ENCODE data around the gene HOXC13. TPM values are rescaled to one million over a fixed set of nuclear protein-coding genes. Genes with fewer than 3 reads are reported as not detected.

The HOXC13 gene
- total and polyA plus RNA-seq, 2 of the 13 experiments (the other 11 are each of a cell fraction or from before 2014, with no cell fraction given) = 0.07 TPM; not detected in 1

DNA sequence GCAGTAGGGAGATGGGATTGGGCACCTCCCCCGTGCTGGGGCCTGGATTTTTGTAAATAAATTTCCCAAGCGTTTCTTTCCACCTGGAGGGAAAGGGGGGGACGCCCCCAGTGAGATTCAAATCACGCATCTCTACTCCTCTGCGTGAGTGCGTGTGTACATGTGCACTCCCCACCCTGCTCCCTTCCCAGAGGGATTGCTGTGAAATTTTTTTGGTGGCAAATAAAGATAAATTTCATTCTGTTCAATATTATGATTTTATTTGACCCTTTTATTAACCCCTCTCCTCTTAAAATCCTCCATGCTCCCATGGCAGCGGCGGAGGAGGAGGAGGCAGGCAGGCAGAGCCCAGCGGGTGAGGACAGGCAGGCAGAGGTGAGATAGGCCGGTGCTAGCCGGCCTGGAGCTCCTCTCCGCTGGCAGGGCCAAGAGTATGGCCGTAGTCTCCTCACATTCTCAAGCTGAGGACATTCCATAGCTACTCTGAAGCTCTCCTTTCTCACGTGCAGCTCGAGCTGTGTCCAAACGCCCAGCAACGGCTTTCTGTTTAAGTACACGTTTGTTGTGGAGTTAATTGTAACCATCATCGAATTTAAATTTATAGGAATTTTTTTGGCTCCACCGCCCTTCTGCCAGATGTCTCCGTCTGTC lies 37.7 kb downstream of the HOXC13 start:
- no peak for ATAC-seq
- FAIRE-seq = no peak
- H3K4me1 ChIP-seq (ENCODE audit: insufficient read depth, low read length) = peaks cover 44% of the 10 kb centered on the region
- no peaks in the 10 kb centered on the region for H3K79me2 ChIP-seq (ENCODE audit: insufficient read depth, low read length)
- in situ Hi-C loops (cut with HindIII; ENCODE audit: extremely low pct_ligation_motif_present, low pct_unique_long_range_greater_than_20kb) (no loop called here), intact Hi-C loops (cut with micrococcal nuclease; ENCODE audit: unreplicated experiment) (no loop called here)
- H3K27ac ChIP-seq (ENCODE audit: extremely low read length, insufficient read depth, low read length) = no peak overlapping the region
- H2AFZ ChIP-seq (ENCODE audit: low read length) = no peak overlapping the region
- no peak overlapping the region for H3K9ac ChIP-seq (ENCODE audit: insufficient read depth, low read depth, low read length)
- no peaks in the 10 kb centered on the region for H3K9me3 ChIP-seq (ENCODE audit: low read length)
- TF ChIP-seq HNF4A (CRISPR knock-in tag; IDR thresholded peaks at IDR 0.05) (no peak), PHF21A (CRISPR knock-in tag; IDR thresholded peaks at IDR 0.05) (no peak)
- TF ChIP-seq, protein P1, sequence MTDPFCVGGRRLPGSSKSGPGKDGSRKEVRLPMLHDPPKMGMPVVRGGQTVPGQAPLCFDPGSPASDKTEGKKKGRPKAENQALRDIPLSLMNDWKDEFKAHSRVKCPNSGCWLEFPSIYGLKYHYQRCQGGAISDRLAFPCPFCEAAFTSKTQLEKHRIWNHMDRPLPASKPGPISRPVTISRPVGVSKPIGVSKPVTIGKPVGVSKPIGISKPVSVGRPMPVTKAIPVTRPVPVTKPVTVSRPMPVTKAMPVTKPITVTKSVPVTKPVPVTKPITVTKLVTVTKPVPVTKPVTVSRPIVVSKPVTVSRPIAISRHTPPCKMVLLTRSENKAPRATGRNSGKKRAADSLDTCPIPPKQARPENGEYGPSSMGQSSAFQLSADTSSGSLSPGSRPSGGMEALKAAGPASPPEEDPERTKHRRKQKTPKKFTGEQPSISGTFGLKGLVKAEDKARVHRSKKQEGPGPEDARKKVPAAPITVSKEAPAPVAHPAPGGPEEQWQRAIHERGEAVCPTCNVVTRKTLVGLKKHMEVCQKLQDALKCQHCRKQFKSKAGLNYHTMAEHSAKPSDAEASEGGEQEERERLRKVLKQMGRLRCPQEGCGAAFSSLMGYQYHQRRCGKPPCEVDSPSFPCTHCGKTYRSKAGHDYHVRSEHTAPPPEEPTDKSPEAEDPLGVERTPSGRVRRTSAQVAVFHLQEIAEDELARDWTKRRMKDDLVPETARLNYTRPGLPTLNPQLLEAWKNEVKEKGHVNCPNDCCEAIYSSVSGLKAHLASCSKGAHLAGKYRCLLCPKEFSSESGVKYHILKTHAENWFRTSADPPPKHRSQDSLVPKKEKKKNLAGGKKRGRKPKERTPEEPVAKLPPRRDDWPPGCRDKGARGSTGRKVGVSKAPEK (CRISPR knock-in tag; IDR thresholded peaks at IDR 0.05; ENCODE audit: borderline replicate concordance) = no peak
- no peak for DNase-seq (ENCODE audit: low spot score)
- H3K36me3 ChIP-seq (replicated peaks in 1 of 2; ENCODE audit: control insufficient read depth in 1 of 2, insufficient read depth in 2 of 2, low read length in 2 of 2) = no peaks in the 10 kb centered on the region
- ChIA-PET POLR2A (no interaction called here), CTCF (ENCODE audit: low intra/inter-chr PET ratio, low total read pairs) (no interaction called here)
- H3K27me3 ChIP-seq (ENCODE audit: control insufficient read depth in 1 of 2, insufficient read depth in 2 of 2, low read length in 2 of 2) = peaks cover 6 to 89% of the 10 kb centered on the region in 2 experiments; a peak in 4 of 5 replicates
- no peak overlapping the region for H3K4me3 ChIP-seq (replicated peaks in 1 of 3; ENCODE audit: insufficient read depth in 1 of 3, low read depth in 2 of 3, low read length in 3 of 3)
- BruUV-seq (replicated peaks) = no TSS peak
- WGBS (ENCODE audit: low lambda C conversion rate) = 52% methylated on average over 21 of the region's 21 CpGs
- no peak overlapping the region for H3K4me2 ChIP-seq (ENCODE audit: low read depth, low read length)
- H4K20me1 ChIP-seq (ENCODE audit: insufficient read depth, low read length) = no peaks in the 10 kb centered on the region

- Histone ChIP-seq H3K9me3 (ENCODE audit: low read length) (no peaks in the 10 kb centered on the region), H3K27me3 (ENCODE audit: control insufficient read depth in 1 of 2, insufficient read depth in 2 of 2, low read length in 2 of 2) (peaks cover 6 to 89% of the 10 kb centered on the region in 2 experiments), H4K20me1 (ENCODE audit: insufficient read depth, low read length) (no peaks in the 10 kb centered on the region), H3K4me3 (replicated peaks in 1 of 3; ENCODE audit: insufficient read depth in 1 of 3, low read depth in 2 of 3, low read length in 3 of 3) (no peak overlapping the region), H3K36me3 (replicated peaks in 1 of 2; ENCODE audit: control insufficient read depth in 1 of 2, insufficient read depth in 2 of 2, low read length in 2 of 2) (no peaks in the 10 kb centered on the region), H3K4me2 (ENCODE audit: low read depth, low read length) (no peak overlapping the region), H3K4me1 (ENCODE audit: insufficient read depth, low read length) (peaks cover 44% of the 10 kb centered on the region), H3K79me2 (ENCODE audit: insufficient read depth, low read length) (no peaks in the 10 kb centered on the region), H3K27ac (ENCODE audit: extremely low read length, insufficient read depth, low read length) (no peak overlapping the region), H2AFZ (ENCODE audit: low read length) (no peak overlapping the region), H3K9ac (ENCODE audit: insufficient read depth, low read depth, low read length) (no peak overlapping the region)
- 52% methylated on average over 9 of the region's 9 CpGs for WGBS (ENCODE audit: low lambda C conversion rate)
- no TSS peak for BruUV-seq (replicated peaks)
- no peak for FAIRE-seq
- ChIA-PET CTCF (ENCODE audit: low intra/inter-chr PET ratio, low total read pairs) (no interaction called here), POLR2A (no interaction called here)
- ATAC-seq = no peak
- in situ Hi-C loops (cut with HindIII; ENCODE audit: extremely low pct_ligation_motif_present, low pct_unique_long_range_greater_than_20kb) = no loop called here
- intact Hi-C loops (cut with micrococcal nuclease; ENCODE audit: unreplicated experiment) = no loop called here
- 0 out of 2 replicates have a peak, but pooled peaks have one; percentile 22 for TF ChIP-seq CBX2 (IDR thresholded peaks at IDR 0.05; ENCODE audit: low read depth, low read length)
- no peak for TF ChIP-seq CBX2 (CRISPR knock-in tag; IDR thresholded peaks at IDR 0.05; ENCODE audit: low read depth)
- no peak for TF ChIP-seq THAP8 (CRISPR knock-in tag; IDR thresholded peaks at IDR 0.05; ENCODE audit: borderline replicate concordance)
- no peak for DNase-seq (ENCODE audit: low spot score)
These were observed 38.4 kb downstream of the HOXC13 start for GRCh38 chr12:53976823-53977595.

Measured in HepG2 (cell line).